ENCODE data around the gene IRF8. TPM values are rescaled to one million over a fixed set of nuclear protein-coding genes. Genes with fewer than 3 reads are reported as not detected.
"Not testable (repeated sequence)": the region's sequence is repeated elsewhere in the genome, so short reads cannot be mapped to it uniquely, and the experiment has no call there.

The IRF8 gene
- total RNA-seq, 1 donor from 2014 or later, result 29.6 TPM

DNA sequence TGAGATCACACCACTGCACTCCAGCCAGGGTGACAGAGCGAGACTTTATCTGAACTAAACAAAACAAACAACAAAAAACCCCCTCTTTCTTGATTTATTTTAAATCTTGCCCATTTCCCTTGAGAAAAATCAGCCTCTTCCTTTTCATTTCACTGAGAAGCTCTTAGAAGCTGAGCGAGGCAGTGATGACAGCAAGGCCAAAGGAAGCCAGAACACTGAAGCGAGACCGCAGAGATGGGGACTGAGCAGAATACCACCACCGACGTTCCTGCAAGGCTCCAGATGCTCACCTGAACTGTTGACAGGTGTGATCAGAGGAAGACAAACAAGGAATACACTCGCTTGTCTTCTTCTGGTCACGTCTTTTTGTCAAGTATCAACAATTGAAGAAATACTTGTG lies 30.5 kb upstream of the IRF8 start:
- no peak for DNase-seq (ENCODE audit: low spot score)

DNA sequence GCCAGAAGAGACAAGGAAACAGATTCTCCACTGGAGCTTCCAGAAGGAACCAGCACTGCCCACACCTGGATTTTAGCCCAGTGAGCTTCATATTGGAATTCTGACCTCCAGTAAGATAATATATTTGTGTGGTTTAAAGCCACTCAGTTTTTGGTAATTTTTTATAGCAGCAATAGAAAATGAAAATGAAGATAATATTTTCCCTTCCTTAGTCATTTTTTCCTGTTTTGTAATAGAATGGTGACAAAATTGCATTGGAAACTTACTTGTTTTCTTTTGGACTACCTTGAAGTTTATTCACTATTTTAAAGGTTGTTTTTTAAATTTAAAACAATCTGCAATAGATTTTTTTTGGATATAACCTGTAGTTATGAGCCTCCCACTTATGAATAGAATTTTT lies 29.8 kb upstream of the IRF8 start:
- DNase-seq (ENCODE audit: low spot score), result no peak

DNA sequence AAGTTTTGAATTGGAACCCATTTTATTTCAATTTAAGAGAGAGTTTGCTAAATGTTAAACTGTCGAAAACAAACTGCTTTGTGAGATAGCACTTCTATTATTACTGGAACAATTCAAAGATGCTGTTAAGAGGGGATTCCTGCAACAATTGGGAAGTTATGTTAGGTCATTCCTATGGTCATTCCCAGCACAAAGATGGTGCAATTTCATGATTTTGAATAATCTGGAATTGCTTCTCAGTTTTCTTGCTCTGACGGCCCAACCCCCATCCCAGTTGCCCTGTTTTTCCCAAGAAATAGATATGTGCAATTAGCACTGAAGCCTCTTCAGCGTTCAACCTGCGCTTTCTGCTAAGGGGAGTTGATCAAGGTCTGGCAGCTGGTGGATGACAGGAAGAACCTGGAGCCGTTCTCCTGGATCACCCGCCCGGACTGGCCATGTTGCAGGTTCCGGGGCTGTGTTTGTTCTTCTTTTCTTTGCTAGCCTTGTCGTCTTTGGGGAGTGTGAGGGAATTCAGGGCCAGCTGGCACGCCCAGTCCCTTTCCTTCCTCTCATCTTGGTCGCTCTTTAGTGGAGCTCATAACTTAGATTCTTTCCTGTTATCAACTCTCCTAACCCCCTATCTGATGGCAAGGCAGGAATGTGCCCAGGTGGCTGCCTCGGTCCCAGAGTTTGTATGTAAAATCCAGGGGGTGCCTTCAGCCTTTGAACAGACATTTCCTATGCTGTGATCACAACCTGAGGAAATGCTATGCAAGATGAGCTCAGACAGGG lies 29.0 kb upstream of the IRF8 start:
- DNase-seq (ENCODE audit: low spot score), result no peak

DNA sequence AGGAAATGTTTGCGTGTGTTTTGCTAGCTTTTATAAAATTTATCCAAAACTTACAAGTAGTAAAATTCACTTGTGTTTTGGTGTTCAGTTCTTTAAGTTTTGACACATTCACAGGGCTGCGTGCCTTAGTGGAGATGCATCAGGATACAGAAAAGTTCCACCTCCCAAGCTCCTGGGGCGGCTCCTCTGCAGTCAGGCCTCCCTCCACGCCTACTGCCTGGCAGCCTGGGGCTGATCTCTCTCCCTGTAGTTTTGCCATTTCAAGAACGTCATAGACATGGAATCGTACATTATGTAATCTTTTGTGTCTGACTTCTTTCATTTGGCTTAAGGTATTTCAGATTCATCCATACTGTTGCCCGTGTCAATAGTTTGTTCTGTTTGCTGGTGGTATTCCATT lies 27.2 kb upstream of the IRF8 start:
- DNase-seq (ENCODE audit: low spot score), result no peak

DNA sequence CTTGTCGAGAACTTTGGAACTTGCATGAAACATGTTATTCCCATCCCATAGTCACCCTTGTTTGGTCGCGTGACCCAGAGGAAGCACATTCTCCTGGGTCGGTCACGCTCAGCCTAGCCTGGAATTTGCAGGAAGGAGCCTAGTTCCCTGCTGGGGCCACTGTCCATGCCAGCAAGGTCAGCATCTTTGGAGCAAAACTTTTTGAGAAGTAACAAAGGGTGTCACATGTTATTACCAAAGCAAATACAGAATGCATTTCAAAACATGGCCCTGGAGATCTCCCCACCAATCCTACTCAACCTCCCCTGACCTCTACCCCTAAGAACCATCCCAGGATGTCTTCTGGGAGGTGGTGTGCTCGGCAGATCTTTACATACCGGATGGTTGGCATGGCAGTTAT lies 26.2 kb upstream of the IRF8 start:
- no peak for DNase-seq (ENCODE audit: low spot score)

DNA sequence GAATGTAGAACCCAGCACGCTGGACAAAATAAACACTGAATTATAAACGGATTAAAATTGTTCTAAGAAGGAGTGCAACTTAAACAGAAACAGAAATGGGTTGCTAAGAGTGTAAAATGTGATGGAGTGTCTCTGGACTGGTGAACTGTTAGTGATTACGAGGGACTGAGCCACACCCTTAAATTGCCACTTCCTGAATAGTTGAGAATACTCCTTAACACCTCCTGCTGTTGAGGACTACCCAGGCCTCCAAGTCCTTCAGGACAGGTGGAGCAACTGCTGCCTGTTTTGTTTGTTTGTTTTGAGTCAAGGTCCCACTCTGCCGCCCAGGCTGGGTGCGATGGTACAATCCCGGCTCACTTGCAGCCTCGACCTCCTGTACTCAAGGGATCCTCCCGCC lies 25.8 kb upstream of the IRF8 start:
- DNase-seq (ENCODE audit: low spot score), result no peak

DNA sequence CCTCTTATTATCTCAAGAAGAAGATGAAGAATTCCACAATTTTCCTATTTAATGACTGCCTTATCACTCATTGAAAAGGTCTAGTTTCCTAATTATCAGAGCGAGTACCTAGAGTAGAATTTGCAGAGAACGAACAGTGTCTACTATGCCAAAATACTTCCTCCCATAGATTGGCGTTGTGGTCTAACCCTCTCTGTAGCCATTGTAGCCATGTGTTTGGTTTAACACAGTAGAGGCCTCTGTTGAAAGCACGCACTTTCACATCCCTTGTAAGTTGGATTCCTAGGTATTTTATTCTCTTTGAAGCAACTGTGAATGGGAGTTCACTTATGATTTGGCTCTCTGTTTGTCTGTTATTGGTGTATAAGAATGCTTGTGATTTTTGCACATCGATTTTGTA lies 24.9 kb upstream of the IRF8 start:
- DNase-seq (ENCODE audit: low spot score), result not testable (repeated sequence)

DNA sequence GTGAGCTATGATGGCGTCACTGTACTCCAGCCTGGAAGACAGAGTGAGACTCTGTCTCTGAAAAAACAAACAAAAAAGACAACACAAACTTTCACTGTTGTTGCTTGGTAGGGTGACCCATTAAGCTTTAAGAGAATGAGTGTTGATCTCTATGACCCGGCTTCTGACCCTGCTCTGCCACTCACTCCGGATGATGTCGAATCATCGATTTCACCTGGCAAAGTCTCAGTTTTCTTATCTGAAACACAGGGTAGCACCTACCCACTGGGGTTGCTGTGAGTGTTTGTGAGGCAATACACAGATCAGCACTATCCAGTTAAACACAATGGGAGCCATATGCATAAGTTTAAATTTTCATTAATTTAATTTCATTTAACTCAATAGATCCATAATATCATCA lies 20.6 kb upstream of the IRF8 start:
- no peak for DNase-seq (ENCODE audit: low spot score)

DNA sequence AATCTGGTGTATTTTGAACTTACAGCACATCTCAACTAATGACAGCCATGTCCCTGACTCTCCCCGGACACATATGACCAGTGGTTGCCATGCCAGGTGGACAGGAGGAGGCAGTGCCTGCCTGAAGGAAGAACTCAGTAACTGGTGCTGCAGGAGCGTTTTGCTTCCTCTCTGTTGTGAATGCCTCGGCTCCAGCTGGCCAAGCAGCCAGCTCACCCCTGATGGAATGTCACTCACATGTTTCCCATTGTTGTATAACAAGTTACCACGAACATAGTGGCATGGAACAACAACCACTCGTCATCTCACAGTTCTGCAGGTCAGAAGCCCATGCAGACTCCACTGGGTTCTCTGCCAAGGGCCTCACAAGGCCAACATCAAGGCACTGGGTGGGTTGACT lies 20.1 kb upstream of the IRF8 start:
- DNase-seq (ENCODE audit: low spot score), result peak; percentile 34

DNA sequence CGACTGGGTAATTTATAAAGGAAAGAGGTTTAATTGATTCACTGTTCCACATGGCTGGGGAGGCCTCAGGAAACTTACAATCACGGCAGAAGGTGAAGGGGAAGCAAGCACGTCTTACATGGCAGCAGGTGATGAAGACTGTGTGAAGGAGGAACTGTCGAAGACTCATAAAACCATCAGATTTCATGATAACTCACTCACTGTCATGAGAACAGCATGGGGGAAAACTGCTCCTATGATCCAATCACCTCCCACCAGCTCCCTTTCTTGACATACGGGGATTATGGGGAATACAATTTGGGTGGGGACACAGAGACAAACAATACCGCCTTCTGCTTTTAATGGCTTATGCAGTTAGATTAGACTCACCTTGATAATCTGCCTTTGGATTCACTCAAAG lies 19.4 kb upstream of the IRF8 start:
- no peak for DNase-seq (ENCODE audit: low spot score)

DNA sequence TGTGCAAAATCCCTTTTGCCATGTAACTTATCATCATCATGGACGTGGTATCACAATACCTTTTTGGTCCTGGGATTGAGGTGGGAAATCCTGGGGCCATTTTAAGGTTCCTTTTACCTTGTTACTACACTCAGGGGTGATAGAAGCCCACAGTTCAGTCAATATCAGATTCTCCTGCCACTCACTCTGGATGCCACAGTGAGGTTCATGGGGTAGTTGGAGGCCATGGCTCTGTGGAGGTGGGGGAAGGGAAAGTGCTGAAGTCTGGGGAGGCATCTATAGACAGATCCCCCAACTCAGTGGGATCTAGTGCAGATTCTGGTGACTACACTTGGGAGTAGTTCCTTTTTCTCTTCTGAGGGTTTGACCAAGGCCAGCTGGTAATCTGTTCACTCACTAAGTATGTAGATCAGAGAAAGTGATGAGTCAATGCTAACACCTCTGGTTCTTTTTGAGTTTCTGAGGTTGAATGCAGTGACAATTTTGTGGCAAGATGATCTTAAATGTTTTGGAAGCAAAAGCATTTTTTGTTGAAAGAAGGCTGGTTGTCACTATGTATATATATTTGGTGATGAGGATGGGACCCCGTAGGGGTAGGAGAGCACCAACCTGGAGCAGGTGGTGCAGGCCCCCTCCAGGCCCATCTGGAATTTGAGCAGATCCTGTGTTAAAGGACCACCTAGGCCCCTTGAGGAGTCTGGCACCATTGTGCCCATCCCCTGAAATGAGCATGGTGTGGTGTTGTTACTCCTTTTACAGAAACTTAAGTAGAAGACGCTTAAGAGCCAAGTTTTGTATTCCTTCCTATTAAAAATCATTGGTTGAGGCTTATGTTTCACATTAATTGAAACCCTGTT lies 18.8 kb upstream of the IRF8 start:
- DNase-seq (ENCODE audit: low spot score), result no peak

DNA sequence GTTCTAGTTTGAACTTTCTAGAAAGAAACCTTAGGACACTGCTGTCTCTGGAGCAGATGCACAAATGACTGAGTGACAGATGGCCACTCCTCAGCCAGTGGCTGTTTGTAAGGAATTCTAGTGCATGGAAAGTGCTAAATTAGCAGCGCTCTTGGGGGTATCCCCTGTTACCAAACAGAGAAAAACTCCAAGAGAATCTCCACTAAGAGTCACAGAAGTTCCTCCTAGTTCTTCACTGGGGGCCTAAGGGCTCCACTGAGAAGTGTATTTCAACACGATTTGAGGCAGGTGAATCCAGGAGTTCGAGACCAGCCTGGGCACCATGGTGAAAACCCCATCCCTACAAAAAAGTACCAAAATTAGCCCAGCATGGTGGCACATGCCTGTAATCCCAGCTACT lies 18.1 kb upstream of the IRF8 start:
- no peak for DNase-seq (ENCODE audit: low spot score)

DNA sequence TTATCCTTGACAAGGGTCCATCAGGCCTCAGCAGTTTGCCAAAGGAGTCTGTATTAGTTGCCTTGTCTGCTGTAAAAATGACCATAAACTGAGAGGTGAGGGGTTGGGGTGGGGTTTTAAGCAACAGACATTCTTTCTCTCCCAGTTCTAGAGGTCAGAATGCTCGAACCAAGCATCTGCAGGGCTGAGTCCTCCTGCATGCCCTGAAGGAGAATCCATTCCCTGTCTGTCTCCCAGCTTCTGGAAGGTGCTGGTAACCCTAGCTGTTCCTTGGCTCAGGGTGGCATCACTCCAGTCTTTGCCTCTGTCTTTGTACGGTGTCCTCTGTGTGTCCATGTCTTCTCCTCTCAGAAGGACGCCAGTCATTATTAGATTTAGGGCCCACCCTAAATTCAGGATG lies 17.5 kb upstream of the IRF8 start:
- DNase-seq (ENCODE audit: low spot score), result no peak

DNA sequence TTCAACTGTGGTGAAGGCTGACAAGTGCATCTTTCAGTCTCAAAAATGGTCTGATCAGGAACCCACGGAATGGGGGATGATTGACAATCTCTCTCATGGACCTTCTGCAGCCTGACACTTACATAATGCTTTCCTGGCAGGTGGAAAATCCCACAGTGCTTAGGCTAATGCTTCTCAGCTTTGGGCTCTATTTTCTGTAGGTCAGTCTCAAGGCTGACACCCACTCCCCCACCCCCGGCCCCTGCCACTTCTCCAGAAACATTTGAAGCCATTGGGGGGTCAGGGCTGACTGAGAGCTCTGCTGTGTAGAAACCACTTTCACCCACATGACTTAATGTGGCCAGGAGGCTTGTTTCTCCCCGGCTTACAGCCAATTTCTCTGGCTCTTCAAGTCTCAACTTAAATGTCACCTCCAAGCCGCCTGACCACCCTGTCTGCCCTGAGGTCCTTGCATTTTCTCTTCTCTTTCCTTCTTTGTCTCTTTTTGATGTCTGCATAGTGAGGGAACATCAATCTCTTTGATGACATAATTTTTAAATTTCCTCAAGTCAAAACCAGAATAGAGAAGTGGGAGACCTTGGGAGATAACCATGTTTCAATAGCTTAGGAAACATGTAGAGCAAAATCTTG lies 16.7 kb upstream of the IRF8 start:
- DNase-seq (ENCODE audit: low spot score), result no peak

DNA sequence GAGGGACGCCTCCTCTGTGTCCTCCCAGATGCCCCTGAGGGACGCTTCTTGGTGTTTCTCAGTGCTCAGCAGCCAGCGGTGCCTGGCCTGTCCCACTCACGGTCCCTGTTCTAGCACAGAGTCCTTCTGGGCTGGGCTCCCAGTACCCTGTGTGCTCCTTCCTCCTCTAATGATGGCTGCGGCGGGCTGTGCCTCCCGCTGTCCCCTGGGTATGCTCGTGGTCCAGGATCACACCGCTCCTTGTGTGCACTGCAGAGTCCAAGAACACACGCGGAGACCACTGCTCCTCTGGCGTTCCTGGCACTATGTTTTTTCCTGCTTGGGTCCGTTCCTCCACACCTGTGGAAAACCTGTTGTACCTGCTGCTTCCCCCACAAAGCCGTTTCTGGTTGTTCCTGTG lies 15.1 kb upstream of the IRF8 start:
- DNase-seq (ENCODE audit: low spot score), result no peak

DNA sequence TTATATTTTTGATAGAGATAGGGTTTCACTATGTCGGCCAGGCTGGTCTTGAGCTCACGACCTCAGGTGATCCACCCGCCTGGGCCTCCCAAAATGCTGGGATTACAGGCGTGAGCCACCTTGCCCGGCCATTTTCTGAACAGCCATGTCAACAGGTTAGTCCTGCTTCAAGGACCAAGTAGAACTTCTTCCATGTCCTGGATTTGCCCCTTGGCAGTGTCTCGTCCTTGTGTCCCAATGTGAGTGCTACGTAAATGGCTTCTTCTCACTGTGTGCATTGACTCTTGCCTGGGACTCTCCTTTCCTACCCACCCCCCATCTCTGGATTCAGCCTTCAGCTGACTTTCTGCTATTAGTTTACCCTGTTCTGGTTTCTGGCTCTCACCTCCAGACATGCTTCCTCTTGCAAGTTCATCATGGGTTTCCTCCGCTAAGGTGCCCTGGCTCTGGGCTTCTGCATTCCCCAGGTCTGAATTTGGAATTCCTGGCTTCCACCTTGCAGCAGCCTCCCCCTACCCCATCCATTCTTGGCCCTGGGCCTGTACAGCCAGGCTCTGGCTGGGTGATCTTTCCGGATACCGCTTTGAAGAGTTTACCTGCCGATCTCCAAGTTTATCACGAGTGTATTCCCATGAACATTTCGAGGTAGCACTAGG lies 14.0 kb upstream of the IRF8 start:
- no peak for DNase-seq (ENCODE audit: low spot score)

DNA sequence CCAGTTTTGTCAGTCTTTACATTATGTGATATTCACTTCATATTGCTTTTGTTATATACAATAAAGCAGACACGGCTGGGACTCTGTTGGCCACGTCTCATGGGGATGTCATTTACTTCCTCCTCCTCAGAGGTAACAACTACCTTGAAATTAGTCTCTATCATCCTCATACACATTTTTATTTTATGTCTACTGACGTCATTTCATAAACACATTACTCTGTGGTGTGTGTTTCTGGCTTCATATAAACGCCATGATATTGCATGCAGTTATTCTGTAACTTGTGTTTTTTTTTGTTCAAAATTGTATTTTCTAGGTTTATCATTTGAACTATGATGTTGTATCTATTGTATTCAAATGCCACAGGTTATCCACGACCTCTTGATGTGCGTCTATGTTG lies 13.4 kb upstream of the IRF8 start:
- DNase-seq (ENCODE audit: low spot score), result no peak

DNA sequence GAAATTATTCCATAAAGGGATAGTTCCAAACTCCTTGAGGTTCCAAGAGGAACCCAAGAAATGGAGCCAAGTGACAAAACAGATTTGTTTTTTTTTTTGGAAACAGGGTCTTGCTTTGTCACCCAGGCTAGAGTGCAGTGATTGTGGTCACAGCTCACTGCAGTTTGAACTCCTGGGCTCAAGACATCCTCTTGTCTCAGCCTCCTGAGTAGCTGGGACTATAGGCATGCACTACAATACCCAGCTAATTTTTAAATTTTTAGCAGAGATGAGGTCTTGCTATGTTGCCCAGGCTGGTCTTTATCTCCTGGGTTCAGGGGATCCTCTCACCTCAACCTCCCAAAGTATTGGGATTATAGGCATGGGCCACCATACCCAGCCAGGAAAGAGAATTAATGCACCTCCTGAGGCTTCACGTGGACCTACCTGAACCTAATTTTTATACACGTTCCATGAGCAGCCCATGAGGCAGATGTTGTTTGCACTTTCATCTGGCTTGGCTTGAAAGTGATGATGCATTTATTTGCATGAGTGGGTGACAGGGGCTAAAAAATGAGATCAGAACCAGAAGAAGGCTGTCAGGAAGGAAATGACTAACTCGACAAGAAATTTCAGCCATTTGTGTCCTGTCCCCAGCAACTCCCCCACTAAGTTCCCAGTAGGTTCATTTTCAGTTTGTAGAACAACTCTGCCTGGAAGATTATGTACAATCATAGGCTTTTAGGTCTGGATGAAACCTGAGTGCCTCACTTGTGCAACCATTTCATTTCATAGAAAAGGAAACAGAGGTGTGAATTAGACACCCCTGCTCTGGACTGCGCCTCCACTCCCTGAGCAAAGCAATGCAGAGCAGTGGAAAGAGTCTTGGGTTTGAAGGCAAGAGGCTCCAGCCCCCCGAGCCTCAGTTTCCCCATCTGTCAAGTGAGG lies 10.3 kb upstream of the IRF8 start:
- no peak for DNase-seq (ENCODE audit: low spot score)

DNA sequence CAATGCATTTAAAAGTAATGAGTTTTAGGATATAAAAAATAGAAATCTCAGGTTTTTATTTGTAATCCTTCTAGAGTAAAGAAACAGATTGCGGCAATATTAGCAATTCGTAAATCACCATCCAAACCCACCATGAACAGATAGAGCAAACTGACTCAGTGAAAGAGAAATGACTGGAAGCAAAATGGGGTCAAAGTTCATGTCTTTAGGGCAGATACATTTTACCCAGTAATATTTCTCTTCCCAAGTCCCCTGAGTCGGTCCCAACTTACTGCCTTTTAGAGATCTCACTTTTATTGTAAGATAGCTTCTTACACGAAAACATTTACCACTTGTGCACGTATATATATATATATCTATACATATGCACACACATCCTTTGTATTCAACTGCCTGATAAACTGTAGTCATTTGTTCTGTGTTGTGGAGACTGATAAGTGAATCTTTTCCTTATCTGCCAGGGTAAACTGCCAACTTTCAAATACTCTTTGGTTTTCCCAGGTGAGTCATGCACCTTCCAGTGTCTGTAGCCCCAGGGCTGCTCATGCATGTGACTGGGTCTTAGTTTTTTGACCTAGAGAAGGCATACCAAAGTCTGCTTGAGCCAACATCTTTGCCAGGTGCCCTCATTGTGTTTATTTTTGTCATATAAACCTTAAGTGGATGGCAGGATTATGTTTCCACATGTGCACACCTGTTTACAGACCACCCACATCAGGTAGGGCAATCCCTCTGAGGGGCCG lies 7.8 kb upstream of the IRF8 start:
- DNase-seq (ENCODE audit: low spot score), result peak; percentile 71

DNA sequence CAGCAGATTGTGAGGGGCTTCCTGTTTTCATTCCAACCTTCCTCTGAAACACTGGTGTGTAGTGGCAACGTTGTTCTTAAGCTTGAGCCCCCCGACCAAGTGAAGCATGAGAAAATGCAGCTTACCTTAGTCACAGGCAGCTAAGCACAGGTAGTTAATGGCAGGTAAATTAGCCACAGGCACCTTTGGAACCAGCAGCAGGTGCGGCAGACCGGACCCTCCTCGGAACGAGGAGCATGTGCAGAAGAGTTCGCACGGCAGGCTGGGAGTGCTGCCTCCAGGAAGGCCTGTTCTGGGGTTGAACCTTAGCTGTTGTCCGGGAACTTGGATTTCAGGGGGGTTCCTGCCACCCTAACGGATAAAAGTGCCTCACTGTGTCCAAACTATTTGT lies 7.2 kb upstream of the IRF8 start:
- DNase-seq (ENCODE audit: low spot score), result no peak

DNA sequence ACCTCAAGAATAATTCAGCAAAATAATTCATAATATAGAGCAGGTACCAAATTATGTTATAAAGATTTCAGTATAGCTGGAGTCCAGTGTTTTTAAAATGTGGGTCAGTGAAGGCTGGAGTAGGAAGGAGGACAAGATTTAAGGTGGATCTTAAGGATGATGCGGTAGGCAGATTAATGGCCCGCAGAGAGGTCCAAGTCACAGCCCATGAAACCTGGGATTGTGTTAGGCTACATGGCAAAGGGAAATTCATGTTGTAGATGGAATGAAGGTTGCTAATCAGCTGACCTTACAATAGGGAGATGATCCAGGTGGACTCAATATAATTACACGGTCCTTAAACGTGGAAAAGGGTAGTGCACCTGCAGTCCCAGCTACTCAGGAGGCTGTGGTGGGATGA lies 6.2 kb upstream of the IRF8 start:
- DNase-seq (ENCODE audit: low spot score), result no peak
